SKM-1 treated with dmso at 0.1 percent for 144 hours (cell line): ENCODE results near the gene INSYN2B.

Source experiments
- DNase-seq: peaks from one replicate; lab custom pipeline; 2025; ENCODE audit not compliant: unreplicated experiment; lab: John Stamatoyannopoulos, UW

INSYN2B gene

GRCh38 chr5:169973056-169973455 is 7.2 kb downstream of the INSYN2B start:
- DNase-seq: no peak

DNA sequence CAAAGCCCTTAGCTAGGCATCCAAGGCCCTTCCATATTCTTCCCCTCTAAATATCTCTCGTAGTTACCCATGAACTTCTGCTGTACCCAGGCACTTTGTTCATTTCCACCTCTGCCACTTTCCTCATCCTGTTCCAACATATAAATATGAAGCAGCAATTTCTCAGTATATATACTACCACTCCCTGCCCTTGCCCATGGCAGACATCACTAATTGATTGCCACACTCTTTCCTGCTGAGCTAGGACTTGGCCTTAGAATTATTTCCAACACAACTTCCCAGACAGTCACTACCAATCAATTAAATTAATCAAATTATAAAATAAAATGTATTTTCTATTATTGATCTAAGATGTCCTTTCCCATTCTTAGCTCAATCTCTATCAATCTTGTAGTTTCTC is 8.5 kb downstream of the INSYN2B start:
- no peak for DNase-seq

- no peak for DNase-seq
Measured at GRCh38 chr5:169970911-169971765, 9.2 kb downstream of the INSYN2B start.

GRCh38 chr5:169970339-169970738 is 10.0 kb downstream of the INSYN2B start:
- no peak for DNase-seq

DNA sequence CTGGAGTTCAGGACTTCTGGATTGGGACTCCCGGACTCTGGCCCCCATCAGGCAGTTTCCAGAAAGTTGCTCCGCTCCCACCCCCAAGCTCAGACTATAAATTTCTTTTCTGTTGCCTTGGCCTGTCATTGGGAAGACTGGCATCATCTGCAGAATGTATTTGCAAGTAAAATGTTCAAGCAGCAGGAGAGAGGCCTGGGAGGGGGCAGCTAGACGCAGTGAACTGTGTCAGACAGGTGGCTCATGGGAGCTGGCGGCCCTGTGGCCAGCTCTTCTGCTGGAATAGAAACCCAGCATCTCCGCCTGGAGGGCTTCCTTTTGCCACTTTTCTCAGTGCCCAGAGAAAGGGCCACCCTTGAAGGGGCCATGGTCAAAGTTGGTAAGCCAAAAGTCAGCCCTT is 16.0 kb downstream of the INSYN2B start:
- no peak for DNase-seq

DNA sequence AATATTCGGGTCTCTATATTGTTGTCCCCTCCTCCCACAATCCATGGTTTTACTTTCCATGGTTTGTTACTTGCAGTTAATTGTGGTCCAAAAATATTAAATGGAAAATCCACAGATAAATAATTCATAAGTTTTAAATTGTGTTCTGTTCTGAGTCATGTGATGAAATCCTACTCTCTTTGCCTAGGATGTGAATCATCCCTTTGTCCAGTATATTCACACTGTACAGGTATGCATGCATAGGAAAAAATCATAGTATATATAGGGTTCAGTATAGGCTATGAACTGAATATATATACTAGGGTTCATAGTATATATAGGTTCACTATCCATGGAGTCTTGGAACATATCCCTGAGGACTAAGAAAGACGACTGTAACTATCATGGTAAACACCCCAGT is 19.6 kb downstream of the INSYN2B start:
- no peak for DNase-seq

DNA sequence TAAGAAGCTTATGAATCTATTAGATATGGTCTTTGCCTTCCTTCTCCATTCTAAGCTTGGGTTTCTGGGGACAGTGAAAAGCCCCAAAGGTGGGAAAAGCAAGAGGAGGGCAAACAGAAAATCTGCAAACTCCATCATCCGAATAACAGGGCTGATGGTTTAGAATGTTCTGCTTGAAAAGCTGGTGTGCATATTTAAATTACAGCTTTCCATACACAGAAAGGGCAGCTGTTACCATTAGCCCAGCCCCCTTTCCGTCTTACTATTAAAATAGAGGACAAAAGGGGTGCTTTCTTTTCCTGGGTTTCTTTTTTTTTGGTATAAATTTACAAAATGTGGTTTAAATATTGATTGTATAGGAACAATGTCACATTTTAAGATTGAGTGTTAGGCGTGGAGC is 22.0 kb downstream of the INSYN2B start:
- DNase-seq: no peak

GRCh38 chr5:169956756-169957155 is 23.5 kb downstream of the INSYN2B start:
- DNase-seq: no peak

DNA sequence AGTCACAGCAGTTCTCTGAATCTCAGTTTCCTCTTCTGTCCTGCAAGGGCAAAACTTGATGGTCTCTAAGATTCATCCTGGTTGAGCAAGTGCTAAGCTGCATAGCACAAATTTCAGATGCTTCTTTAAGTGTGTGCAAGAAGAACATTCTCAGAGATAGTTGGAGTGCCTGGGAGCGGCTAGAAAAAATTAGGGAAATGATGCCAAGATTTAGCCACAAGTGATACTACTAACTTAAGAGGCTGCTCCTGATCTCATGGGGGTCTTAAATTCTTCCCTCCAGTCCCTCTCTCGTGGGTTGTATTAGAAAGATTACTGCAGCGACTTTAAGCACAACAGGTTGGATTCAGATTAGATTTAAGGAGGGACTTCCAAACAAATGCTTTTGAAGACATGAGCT is 24.2 kb downstream of the INSYN2B start:
- DNase-seq: no peak

DNA sequence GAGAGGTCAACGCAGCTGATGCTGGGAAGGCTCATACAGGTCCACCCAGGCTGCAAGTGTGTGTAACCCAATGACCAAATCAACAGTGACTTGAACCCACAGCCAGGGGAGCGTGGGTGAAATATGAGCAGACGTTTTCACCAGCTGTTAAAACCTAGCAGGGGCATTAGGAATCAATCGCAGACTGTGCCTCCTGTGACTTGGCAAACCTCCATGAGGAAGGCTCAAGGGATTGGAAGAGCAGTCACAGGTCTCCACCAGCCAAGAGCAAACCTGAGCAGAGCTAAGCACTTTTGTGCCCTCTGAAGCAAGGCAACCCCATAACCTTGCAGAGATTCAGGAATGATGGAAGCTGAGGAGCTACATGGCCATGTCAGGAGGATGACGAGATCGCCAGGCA is 25.5 kb downstream of the INSYN2B start:
- no peak for DNase-seq

GRCh38 chr5:169953196-169953595 is 27.1 kb downstream of the INSYN2B start:
- DNase-seq: peak; percentile 67

DNA sequence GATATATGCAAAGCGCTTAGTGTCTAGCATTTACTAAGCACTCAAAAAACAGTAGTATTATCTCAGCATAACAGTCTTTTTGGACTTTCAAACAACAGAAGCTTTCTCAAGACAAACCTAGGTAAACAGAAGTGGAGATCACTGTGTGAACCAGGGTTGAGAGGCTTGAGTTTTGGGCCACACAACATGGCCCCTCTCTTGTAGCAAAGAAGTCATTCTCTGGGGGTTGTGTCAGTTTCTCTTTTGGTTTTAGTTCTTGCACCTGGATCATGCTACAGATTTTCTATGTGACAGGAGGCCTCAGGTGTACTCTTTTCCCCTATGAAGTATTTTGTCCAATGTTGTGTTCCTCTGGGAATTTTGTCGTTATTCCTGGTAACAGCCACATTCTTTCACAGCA is 30.0 kb downstream of the INSYN2B start:
- no peak for DNase-seq

GRCh38 chr5:169946743-169947295 is 33.5 kb downstream of the INSYN2B start:
- no peak for DNase-seq

GRCh38 chr5:169945831-169946261 is 34.4 kb downstream of the INSYN2B start:
- DNase-seq: no peak

- no peak for DNase-seq
Measured at GRCh38 chr5:169944922-169945680, 35.2 kb downstream of the INSYN2B start.

DNA sequence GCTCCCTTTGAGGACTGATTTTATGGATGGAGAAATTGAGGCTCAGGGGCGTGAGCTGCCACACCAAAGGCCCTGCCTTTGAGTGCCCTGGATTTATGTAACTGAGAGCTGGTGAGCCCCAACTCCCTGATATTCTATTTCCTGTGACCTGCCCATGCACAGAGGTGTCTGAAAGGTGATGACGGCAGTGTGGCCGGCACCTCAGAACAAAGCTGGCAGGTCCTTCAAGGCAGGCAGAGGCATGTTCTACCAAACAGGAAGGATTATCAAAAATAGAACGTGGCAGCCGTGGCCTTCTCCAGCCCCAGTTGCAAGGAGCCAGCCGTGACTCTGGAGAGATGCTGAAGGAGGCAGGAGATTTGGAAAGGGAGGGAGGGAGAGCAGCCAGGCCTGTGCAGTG is 36.2 kb downstream of the INSYN2B start:
- no peak for DNase-seq

DNA sequence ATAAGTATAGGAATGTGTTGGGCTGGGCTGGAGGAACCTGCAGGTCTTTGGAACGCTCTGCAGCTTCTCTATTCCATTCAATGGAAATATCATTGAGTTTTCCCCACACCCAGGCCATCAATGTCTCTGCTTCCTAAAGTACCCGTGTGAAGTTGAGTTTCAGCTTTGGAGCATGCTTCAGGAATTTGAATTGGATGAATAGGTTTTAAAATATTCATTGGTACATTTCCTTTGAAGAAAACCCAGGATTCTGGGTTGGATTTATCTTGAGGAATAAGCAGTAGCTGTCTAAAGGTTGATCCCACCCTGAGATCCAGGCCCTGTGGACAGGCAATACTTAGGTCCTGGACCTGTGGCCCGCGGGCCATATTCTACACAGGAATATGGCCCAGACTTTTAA is 37.3 kb downstream of the INSYN2B start:
- no peak for DNase-seq

DNA sequence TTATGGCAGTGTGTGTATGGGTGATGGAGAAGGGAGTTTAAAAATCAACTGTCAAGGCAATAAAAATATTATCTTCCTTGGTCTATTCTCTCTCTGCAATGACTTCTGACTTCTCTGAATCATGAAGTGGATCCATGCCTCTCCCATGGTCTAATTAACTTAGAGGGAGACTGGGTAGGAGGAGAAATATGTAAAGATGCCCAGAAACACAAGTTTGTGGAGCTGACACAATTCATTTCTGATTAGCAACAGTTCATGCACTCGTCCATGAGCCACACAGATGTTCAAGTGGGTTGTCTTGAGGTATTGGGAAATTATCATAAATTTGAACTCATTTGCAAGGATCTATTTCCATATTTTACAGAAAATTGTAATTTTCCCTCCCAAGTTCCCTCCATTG is 38.1 kb downstream of the INSYN2B start:
- no peak for DNase-seq

- no peak for DNase-seq
Measured at GRCh38 chr5:169941542-169941941, 38.8 kb downstream of the INSYN2B start.

DNA sequence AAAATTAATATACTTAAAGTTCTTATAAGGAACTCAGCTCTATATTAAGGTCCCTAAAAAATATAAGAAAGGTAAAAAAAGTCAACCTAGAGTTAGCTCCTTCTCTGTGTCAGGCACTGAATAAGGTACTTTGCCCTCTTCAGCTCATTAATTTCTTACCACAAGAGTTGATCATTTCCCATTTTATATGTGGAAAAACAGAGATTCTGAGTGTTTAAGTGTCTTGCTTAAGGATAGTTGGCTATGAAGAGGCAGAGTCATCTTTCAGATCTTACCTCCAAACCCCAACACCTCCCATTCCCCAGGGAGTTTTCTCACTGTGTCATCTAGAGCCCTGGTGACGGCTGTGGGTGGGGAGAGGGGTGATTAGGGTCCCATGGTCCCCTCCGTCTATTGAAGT is 40.6 kb downstream of the INSYN2B start:
- DNase-seq: no peak

DNA sequence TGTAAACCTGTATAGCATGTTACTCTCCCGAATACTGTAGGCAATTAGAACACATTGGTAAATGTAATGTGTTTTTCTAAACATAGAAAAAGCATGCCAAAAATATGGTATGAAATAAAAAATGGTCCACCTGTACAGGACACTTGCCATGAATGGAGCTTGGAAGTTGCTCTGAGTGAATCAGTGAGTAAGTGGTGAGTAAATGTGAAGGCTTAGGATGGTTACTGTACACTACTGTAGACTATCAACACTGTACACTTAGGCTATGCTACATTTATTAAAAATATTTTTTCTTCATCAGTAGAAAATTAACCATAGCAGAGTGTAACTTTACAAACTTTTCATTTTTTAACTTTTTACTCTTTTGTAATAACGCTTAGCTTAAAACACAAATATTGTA is 41.9 kb downstream of the INSYN2B start:
- no peak for DNase-seq

GRCh38 chr5:169935762-169936161 is 44.5 kb downstream of the INSYN2B start:
- DNase-seq: no peak
